ENCODE data around the gene FARS2. TPM values are rescaled to one million over a fixed set of nuclear protein-coding genes. Genes with fewer than 3 reads are reported as not detected.

FARS2 gene
- total RNA-seq, 1 experiment from 2014 or later: 13.8 TPM

- ChIA-PET CTCF (interaction anchor here (1.6 kb wide), 1 partner anchor 27 kb away, joined by 3 read pairs; no protein-coding TSS in a partner anchor), POLR2A (no interaction called here), RAD21 (ENCODE audit: low non-redundant PET in 1 of 2, low total read pairs in 2 of 2, uncharacterized antibody in 2 of 2, unreplicated experiment in 2 of 2) (no interaction called here)
- TF ChIP-seq FOSL1 (IDR thresholded peaks at IDR 0.05; ENCODE audit: low read depth) (no peak), ZNF274 (IDR thresholded peaks at IDR 0.05; ENCODE audit: low read depth, low read length) (no peak), CEBPB (IDR thresholded peaks at IDR 0.05; ENCODE audit: low read depth) (no peak), ZFX (IDR thresholded peaks at IDR 0.05) (no peak), POLR2AphosphoS5 (IDR thresholded peaks at IDR 0.05; ENCODE audit: low read depth, low read length) (no peak), EZH2 (IDR thresholded peaks at IDR 0.05) (no peak), SP1 (IDR thresholded peaks at IDR 0.05; ENCODE audit: low read depth) (no peak), SRF (IDR thresholded peaks at IDR 0.05; ENCODE audit: low read depth) (no peak), POLR2A (IDR thresholded peaks at IDR 0.05; ENCODE audit: borderline replicate concordance, extremely low read depth, insufficient read depth, insufficient read length) (no peak), MAX (IDR thresholded peaks at IDR 0.05) (no peak)
- TF ChIP-seq, protein P1, sequence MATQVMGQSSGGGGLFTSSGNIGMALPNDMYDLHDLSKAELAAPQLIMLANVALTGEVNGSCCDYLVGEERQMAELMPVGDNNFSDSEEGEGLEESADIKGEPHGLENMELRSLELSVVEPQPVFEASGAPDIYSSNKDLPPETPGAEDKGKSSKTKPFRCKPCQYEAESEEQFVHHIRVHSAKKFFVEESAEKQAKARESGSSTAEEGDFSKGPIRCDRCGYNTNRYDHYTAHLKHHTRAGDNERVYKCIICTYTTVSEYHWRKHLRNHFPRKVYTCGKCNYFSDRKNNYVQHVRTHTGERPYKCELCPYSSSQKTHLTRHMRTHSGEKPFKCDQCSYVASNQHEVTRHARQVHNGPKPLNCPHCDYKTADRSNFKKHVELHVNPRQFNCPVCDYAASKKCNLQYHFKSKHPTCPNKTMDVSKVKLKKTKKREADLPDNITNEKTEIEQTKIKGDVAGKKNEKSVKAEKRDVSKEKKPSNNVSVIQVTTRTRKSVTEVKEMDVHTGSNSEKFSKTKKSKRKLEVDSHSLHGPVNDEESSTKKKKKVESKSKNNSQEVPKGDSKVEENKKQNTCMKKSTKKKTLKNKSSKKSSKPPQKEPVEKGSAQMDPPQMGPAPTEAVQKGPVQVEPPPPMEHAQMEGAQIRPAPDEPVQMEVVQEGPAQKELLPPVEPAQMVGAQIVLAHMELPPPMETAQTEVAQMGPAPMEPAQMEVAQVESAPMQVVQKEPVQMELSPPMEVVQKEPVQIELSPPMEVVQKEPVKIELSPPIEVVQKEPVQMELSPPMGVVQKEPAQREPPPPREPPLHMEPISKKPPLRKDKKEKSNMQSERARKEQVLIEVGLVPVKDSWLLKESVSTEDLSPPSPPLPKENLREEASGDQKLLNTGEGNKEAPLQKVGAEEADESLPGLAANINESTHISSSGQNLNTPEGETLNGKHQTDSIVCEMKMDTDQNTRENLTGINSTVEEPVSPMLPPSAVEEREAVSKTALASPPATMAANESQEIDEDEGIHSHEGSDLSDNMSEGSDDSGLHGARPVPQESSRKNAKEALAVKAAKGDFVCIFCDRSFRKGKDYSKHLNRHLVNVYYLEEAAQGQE (IDR thresholded peaks at IDR 0.05; ENCODE audit: low read depth): no peak
- Histone ChIP-seq H3K4me1 (ENCODE audit: control insufficient read depth in 1 of 2, insufficient read depth in 2 of 2, low read length in 2 of 2) (no peaks in the 10 kb centered on the region), H3K79me2 (ENCODE audit: insufficient read depth, low read length) (no peaks in the 10 kb centered on the region), H3K36me3 (ENCODE audit: control insufficient read depth in 1 of 2, insufficient read depth in 2 of 2, low read length in 2 of 2) (no peaks in the 10 kb centered on the region), H3K9me3 (ENCODE audit: control insufficient read depth in 1 of 2, insufficient read depth in 1 of 2, low read depth in 1 of 2, low read length in 2 of 2) (no peaks in the 10 kb centered on the region), H4K20me1 (ENCODE audit: insufficient read depth) (no peaks in the 10 kb centered on the region), H3K4me2 (ENCODE audit: low read length) (no peak overlapping the region), H2AFZ (ENCODE audit: low read depth, low read length, poor library complexity, severe bottlenecking) (no peak overlapping the region), H3K4me3 (replicated peaks in 1 of 2; ENCODE audit: low read depth in 1 of 2, low read length in 2 of 2) (no peak overlapping the region), H3K27me3 (ENCODE audit: insufficient read depth, low read length) (no peaks in the 10 kb centered on the region), H3K9me2 (ENCODE audit: insufficient read depth) (no peaks in the 10 kb centered on the region), H3K9ac (ENCODE audit: low read length) (no peak overlapping the region), H3K27ac (ENCODE audit: low read depth, low read length) (no peak overlapping the region)
- DNase-seq (ENCODE audit: low read depth, low spot score) (no peak), ATAC-seq (no peak)
- no TSS peak for BruUV-seq (replicated peaks)
- intact Hi-C loops (cut with micrococcal nuclease): no loop called here
Measured at GRCh38 chr6:5497896-5498578, 236.7 kb downstream of the FARS2 start.

Measured in HCT116 (cell line).